ENCODE measurements around the gene DAD1. TPM values are rescaled to one million over a fixed set of nuclear protein-coding genes. Genes with fewer than 3 reads are reported as not detected.
"Not testable (repeated sequence)": the region's sequence is repeated elsewhere in the genome, so short reads cannot be mapped to it uniquely, and the experiment has no call there.

The DAD1 gene
- total RNA-seq, 1 donor from 2014 or later: 236 TPM

DNA sequence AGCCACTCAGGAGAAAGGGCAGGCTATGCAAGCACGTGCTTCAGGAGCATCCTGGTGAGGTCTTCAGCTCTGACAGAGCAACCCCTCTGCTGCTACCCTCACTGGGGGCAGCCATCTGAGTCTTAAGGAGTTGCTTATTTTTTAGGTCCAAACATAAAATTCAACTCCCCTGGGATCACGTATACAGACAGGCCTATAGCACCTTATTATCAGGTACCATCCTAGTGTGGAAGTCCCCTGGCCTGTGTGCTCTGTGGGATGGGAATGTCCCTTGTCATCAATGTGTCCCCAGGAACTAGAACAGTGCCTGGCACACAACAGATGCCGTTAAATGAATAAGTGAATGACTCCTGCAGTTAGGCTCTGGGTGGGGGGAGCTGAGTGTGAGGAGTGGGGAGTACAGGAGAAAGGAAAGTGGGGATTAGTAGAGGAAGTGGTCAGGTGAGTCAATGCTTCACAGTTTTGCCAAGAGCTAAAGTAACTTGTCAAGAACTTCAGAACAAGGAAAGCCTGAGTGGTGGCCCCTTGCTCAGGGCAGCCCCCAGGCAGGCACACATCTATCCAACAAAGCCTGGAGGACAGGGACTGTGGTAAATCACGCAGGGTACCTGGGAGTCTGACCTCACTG lies 33.5 kb downstream of the DAD1 start:
- no peak for FAIRE-seq

DNA sequence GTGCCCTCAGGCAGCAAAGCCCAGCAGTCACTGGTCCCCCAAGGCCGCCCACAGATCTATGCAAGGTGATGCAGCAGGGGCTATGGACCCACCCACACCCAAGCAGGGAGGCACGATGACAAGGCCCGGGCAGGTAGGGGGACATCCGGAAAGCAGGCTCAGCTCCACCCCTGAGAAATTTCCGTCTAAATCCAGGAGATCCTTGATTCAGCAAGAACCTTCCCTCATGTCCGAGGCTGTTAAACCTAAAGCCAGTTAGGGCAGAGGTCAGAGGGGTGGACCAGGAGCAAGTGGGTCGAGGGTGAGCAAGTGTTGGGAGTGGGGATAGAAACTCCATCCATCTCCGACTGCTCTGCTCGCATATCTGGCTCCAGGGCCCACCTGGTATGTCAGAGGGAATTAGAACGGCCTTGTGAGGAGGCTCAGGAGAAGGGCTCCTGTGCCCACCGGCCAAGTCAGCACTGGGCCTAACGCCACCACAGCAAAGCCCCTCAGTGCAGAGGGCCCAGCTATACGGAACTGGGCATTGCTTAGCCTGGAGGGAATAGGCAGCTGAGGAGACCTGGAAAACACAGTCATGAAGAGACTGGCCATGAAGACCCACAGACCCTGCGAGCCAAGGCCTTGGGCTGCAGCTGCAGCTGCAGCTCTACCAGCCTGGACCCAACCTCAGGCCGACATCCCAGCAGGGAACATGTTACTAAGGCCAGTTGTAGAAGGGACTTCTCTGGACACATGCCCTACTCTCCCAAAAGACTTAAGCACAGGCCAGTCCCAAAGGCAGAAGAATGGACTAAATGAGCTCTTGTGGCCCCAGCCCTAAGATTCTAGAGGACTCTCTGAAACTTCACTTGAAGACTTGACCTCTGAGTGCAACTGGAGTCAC lies 34.3 kb downstream of the DAD1 start:
- TF ChIP-seq CTCF (IDR thresholded peaks at IDR 0.05; ENCODE audit: insufficient read depth, low read length, severe bottlenecking): no peak
- no peak for FAIRE-seq
- no peak for DNase-seq (ENCODE audit: low read depth)

More for the DNA sequence above, 33.5 kb downstream of the DAD1 start:
- H3K27me3 ChIP-seq (ENCODE audit: control insufficient read depth, insufficient read depth, low read length): no peaks in the 10 kb centered on the region
- H3K4me3 ChIP-seq (ENCODE audit: low read depth, low read length): no peak overlapping the region
- TF ChIP-seq CTCF (IDR thresholded peaks at IDR 0.05; ENCODE audit: insufficient read depth, low read length, severe bottlenecking): no peak
- no peaks in the 10 kb centered on the region for H3K36me3 ChIP-seq (ENCODE audit: control insufficient read depth, insufficient read depth, low read length)
- DNase-seq (ENCODE audit: low read depth): peak; percentile 79

GRCh38 chr14:22553861-22554497 lies 35.0 kb downstream of the DAD1 start:
- FAIRE-seq; DNase-seq (ENCODE audit: low read depth); H3K4me3 ChIP-seq (ENCODE audit: low read depth, low read length); H3K27me3 ChIP-seq (ENCODE audit: control insufficient read depth, insufficient read depth, low read length); H3K36me3 ChIP-seq (ENCODE audit: control insufficient read depth, insufficient read depth, low read length): not testable (repeated sequence)

More for the DNA sequence above, 34.3 kb downstream of the DAD1 start:
- H3K4me3 ChIP-seq (ENCODE audit: low read depth, low read length): no peak overlapping the region
- H3K27me3 ChIP-seq (ENCODE audit: control insufficient read depth, insufficient read depth, low read length): no peaks in the 10 kb centered on the region
- H3K36me3 ChIP-seq (ENCODE audit: control insufficient read depth, insufficient read depth, low read length): no peaks in the 10 kb centered on the region

DNA sequence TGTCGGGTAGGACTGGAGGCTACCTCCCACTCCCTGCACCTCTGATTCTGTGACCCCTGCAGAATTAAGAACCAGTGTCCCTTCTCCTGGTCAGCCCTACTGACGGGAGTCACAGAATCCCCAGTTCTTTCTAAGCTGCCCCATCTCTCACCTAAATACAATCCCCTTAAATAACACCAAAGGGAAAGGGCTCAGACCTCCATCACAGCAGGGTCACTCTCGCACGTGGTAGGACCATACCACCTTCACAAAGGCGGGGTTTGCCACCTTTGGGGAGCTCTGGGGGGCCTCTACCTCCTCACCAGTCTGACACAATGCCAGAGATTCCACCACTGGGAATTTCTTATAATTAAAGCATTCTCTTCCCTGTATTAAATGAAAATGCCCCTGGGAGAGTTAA lies 35.6 kb downstream of the DAD1 start:
- no peak for TF ChIP-seq CTCF (IDR thresholded peaks at IDR 0.05; ENCODE audit: insufficient read depth, low read length, severe bottlenecking)
- no peaks in the 10 kb centered on the region for H3K36me3 ChIP-seq (ENCODE audit: control insufficient read depth, insufficient read depth, low read length)
- H3K27me3 ChIP-seq (ENCODE audit: control insufficient read depth, insufficient read depth, low read length): no peaks in the 10 kb centered on the region
- no peak for DNase-seq (ENCODE audit: low read depth)
- H3K4me3 ChIP-seq (ENCODE audit: low read depth, low read length): no peak overlapping the region
- no peak for FAIRE-seq

GRCh38 chr14:22552827-22553076 lies 36.3 kb downstream of the DAD1 start:
- Histone ChIP-seq H3K36me3 (ENCODE audit: control insufficient read depth, insufficient read depth, low read length) (no peaks in the 10 kb centered on the region), H3K27me3 (ENCODE audit: control insufficient read depth, insufficient read depth, low read length) (no peaks in the 10 kb centered on the region), H3K4me3 (ENCODE audit: low read depth, low read length) (no peak overlapping the region)
- TF ChIP-seq CTCF (IDR thresholded peaks at IDR 0.05; ENCODE audit: insufficient read depth, low read length, severe bottlenecking): no peak
- no peak for FAIRE-seq
- no peak for DNase-seq (ENCODE audit: low read depth)
